ENCODE results near the gene MYL12A.

- no peak for TF ChIP-seq POLR2AphosphoS5 (IDR thresholded peaks at IDR 0.05)
- TF ChIP-seq POLR2A (IDR thresholded peaks at IDR 0.05; ENCODE audit: low read depth): no peak
Measured at GRCh38 chr18:3233004-3233403, 14.6 kb upstream of the MYL12A start.
